SU-DHL-6 (cell line): ENCODE results near the gene SYNRG.

ENCODE experiments used
- H2AFZ ChIP-seq: fragments of 200-600 bp; sonication (generic); 2 replicates; pipeline ENCODE4 v1.6.1; 2014; ENCODE audit warnings: low read depth, mild to moderate bottlenecking, moderate library complexity, mixed read lengths, antibody characterized with exemption, low read length; ENCODE audit not compliant: severe bottlenecking
- H3F3A ChIP-seq: fragments of 200-600 bp; shearing (Covaris generic); 2 replicates; pipeline ENCODE4 v1.6.0; 2016; ENCODE audit warnings: antibody characterized with exemption, mild to moderate bottlenecking; ENCODE audit not compliant: insufficient read depth
- H3K27ac ChIP-seq: fragments of 200-600 bp; sonication (generic); 2 replicates; pipeline ENCODE4 v1.5.1; 2016; ENCODE audit warnings: low read depth, mild to moderate bottlenecking, low read length, moderate library complexity, mixed read lengths
- H3K27me3 ChIP-seq: fragments of 200-600 bp; sonication (generic), shearing (Covaris generic); 2 replicates; pipeline ENCODE4 v1.6.0; 2014; ENCODE audit warnings: mild to moderate bottlenecking, low read length
- H3K36me3 ChIP-seq: fragments of 200-600 bp; sonication (generic); 2 replicates; pipeline ENCODE4 v1.6.1; 2014; ENCODE audit warnings: mild to moderate bottlenecking, low read length, mixed read lengths
- H3K4me2 ChIP-seq: fragments of 300-600, 200-600 bp; shearing (Covaris generic), sonication (generic); 2 replicates; pipeline ENCODE4 v1.6.0; 2014; ENCODE audit warnings: low read length, low read depth, mild to moderate bottlenecking; ENCODE audit not compliant: poor library complexity, severe bottlenecking
- H3K4me3 ChIP-seq: fragments of 200-600 bp; sonication (generic); 2 replicates; pipeline ENCODE4 v1.5.1; 2014; ENCODE audit warnings: antibody characterized with exemption, low read length, mild to moderate bottlenecking, mixed read lengths; ENCODE audit not compliant: insufficient read depth, poor library complexity, severe bottlenecking
- H3K79me2 ChIP-seq: fragments of 200-600 bp; sonication (generic); 2 replicates; pipeline ENCODE4 v1.6.1; 2014; ENCODE audit warnings: mild to moderate bottlenecking, low read length, moderate library complexity; ENCODE audit not compliant: insufficient read depth
- H3K9ac ChIP-seq: fragments of 200-600 bp; sonication (generic); 2 replicates; pipeline ENCODE4 v1.7.0; 2014; ENCODE audit warnings: mild to moderate bottlenecking, low read length
- H3K9me2 ChIP-seq: fragments of 200-600 bp; sonication (generic); replicated peaks from 2 replicates; pipeline ENCODE4 v1.6.1; 2014; ENCODE audit warnings: low read length; ENCODE audit not compliant: insufficient read depth
- H3K9me3 ChIP-seq: fragments of 200-600 bp; sonication (generic); 2 replicates; pipeline ENCODE4 v1.6.1; 2014; ENCODE audit warnings: low read length, mixed read lengths; ENCODE audit not compliant: insufficient read depth
- H4K20me1 ChIP-seq: fragments of 200-600 bp; sonication (generic); 2 replicates; pipeline ENCODE4 v1.6.1; 2014; ENCODE audit warnings: low read depth, mild to moderate bottlenecking, antibody characterized with exemption, low read length, moderate library complexity, mixed read lengths
- CTCF ChIP-seq: fragments of 200-600 bp; sonication (generic); IDR thresholded peaks from one replicate; pipeline ENCODE4 v1.5.1; 2017; ENCODE audit warnings: antibody characterized with exemption, mild to moderate bottlenecking, low read length, moderate library complexity; ENCODE audit not compliant: insufficient read depth, poor library complexity, severe bottlenecking
- EZH2phosphoT487 ChIP-seq: fragments of 200-600 bp; sonication (generic), shearing (Covaris generic); conservative IDR thresholded peaks from 2 replicates; pipeline ENCODE4 v1.6.1; 2018; ENCODE audit warnings: mild to moderate bottlenecking, antibody characterized with exemption, low read length, moderate library complexity, mixed read lengths

Gene SYNRG

GRCh38 chr17:37535906-37536305 lies 73.3 kb downstream of the SYNRG start:
- no peak overlapping the region for H3K4me2 ChIP-seq
- H3K27me3 ChIP-seq: no peaks in the 10 kb centered on the region
- no peaks in the 10 kb centered on the region for H3K79me2 ChIP-seq
- no peak overlapping the region for H3K4me3 ChIP-seq
- no peak overlapping the region for H2AFZ ChIP-seq
- H3K27ac ChIP-seq: no peak overlapping the region
- TF ChIP-seq EZH2phosphoT487: no peak
- TF ChIP-seq CTCF: no peak
- no peaks in the 10 kb centered on the region for H4K20me1 ChIP-seq
- no peaks in the 10 kb centered on the region for H3F3A ChIP-seq
- H3K9me3 ChIP-seq: no peaks in the 10 kb centered on the region
- peaks cover 23% of the 10 kb centered on the region; the same call in 1 of the 2 replicates for H3K36me3 ChIP-seq
- H3K9me2 ChIP-seq: no peaks in the 10 kb centered on the region
- H3K9ac ChIP-seq: no peak overlapping the region

- H3K9me3 ChIP-seq: no peaks in the 10 kb centered on the region
- TF ChIP-seq CTCF (no peak), EZH2phosphoT487 (no peak)
- H3K4me2 ChIP-seq: no peak overlapping the region
- H3K79me2 ChIP-seq: no peaks in the 10 kb centered on the region
- H3F3A ChIP-seq: no peaks in the 10 kb centered on the region
- no peaks in the 10 kb centered on the region for H4K20me1 ChIP-seq
- no peak overlapping the region for H3K27ac ChIP-seq
- H3K27me3 ChIP-seq: no peaks in the 10 kb centered on the region
- no peaks in the 10 kb centered on the region for H3K9me2 ChIP-seq
- no peak overlapping the region for H3K4me3 ChIP-seq
- no peak overlapping the region for H3K9ac ChIP-seq
- peaks cover 19% of the 10 kb centered on the region; the same call in 1 of the 2 replicates for H3K36me3 ChIP-seq
- H2AFZ ChIP-seq: no peak overlapping the region
Measured at GRCh38 chr17:37532756-37533155, 76.5 kb downstream of the SYNRG start.

- no peaks in the 10 kb centered on the region for H3K9me3 ChIP-seq
- no peak for TF ChIP-seq CTCF
- no peak for TF ChIP-seq EZH2phosphoT487
- no peaks in the 10 kb centered on the region for H3K27me3 ChIP-seq
- H3K36me3 ChIP-seq: peaks cover 13% of the 10 kb centered on the region; the same call in 1 of the 2 replicates
- H2AFZ ChIP-seq: no peak overlapping the region
- H3F3A ChIP-seq: no peaks in the 10 kb centered on the region
- H3K79me2 ChIP-seq: no peaks in the 10 kb centered on the region
- H4K20me1 ChIP-seq: no peaks in the 10 kb centered on the region
- H3K9me2 ChIP-seq: no peaks in the 10 kb centered on the region
- H3K4me3 ChIP-seq: no peak overlapping the region
- H3K4me2 ChIP-seq: no peak overlapping the region
- H3K27ac ChIP-seq: no peak overlapping the region
- H3K9ac ChIP-seq: no peak overlapping the region
Measured at GRCh38 chr17:37530420-37530819, 78.8 kb downstream of the SYNRG start.
